Measurements from ENCODE around the gene CCDC8.

Gene CCDC8

GRCh38 chr19:46361915-46362314 is 51.4 kb downstream of the CCDC8 start:
- in situ Hi-C loops (cut with MboI; ENCODE audit: low sequenced_read_pairs): no loop called here

Data from HL-60/S4 (cell line).